GM12878 (cell line): ENCODE data around the gene EPB41L4A. TPM values are rescaled to one million over a fixed set of nuclear protein-coding genes. Genes with fewer than 3 reads are reported as not detected.

Experiments used
- ATAC-seq: fragments of 200-7000 bp; cut with Tn5 transposase; 3 replicates; pipeline ENCODE4 v1.9.1; 2020; ENCODE audit warnings: mild to moderate bottlenecking, moderate library complexity
- BruUV-seq: library from RNA; stranded (reverse); fragments of 400-500 nt; replicated peaks from 2 replicates; lab custom pipeline; 2021; lab: Mats Ljungman, UMichigan
- CTCF ChIA-PET: fragments of 300-600 bp; sonication (Branson Sonifier 250); formaldehyde crosslinking; extraction: SDS; loops from one replicate; lab custom pipeline; 2021; ENCODE audit warnings: inconsistent platforms; lab: Yijun Ruan, JAX
- POLR2A ChIA-PET: fragments of 350-600 bp; formaldehyde crosslinking; extraction: SDS; loops from one replicate; lab custom pipeline; 2021; ENCODE audit warnings: inconsistent platforms; lab: Charles Lee
- RAD21 ChIA-PET: fragments of 300-600 bp; sonication (Branson Sonifier 250); formaldehyde crosslinking; loops from one replicate; lab custom pipeline; 2023; ENCODE audit warnings: antibody characterized with exemption; ENCODE audit not compliant: unreplicated experiment; lab: Charles Lee
- SMC1A ChIA-PET: fragments of 300-600 bp; sonication (Branson Sonifier 250); formaldehyde crosslinking; loops from one replicate; lab custom pipeline; 2023; ENCODE audit not compliant: unreplicated experiment, uncharacterized antibody; lab: Charles Lee
- DNase-seq: peaks from one replicate; pipeline ENCODE4 v3.0.0-alpha.2; 2011; ENCODE audit warnings: low read depth, low spot score
- FAIRE-seq: peaks from 3 replicates; lab custom pipeline; 2011; peaks lifted over from hg19 to GRCh38; lab: Jason Lieb, UNC
- H2AFZ ChIP-seq: 2 replicates; pipeline ENCODE4 v1.6.0; 2011; ENCODE audit warnings: low read depth, low read length, control low read depth; ENCODE audit not compliant: control insufficient read depth
- H3K27ac ChIP-seq: 2 replicates; pipeline ENCODE4 v1.5.1; 2011; ENCODE audit warnings: control low read depth; ENCODE audit not compliant: control insufficient read depth, insufficient read depth
- H3K27me3 ChIP-seq, 2 experiments: replicated peaks in 1 of 2; 2 replicates each; pipeline versions ENCODE4 v1.6.0 to v1.6.1; 2011; ENCODE audit warnings: low read length in 1 of 2; ENCODE audit not compliant: control insufficient read depth in 2 of 2, insufficient read depth in 2 of 2
- H3K36me3 ChIP-seq, 2 experiments: 2 replicates each; pipeline ENCODE4 v1.5.1; 2011; ENCODE audit warnings: low read length in 1 of 2; ENCODE audit not compliant: control insufficient read depth in 2 of 2, insufficient read depth in 2 of 2
- H3K4me1 ChIP-seq: 2 replicates; pipeline ENCODE4 v1.6.1; 2011; ENCODE audit warnings: mild to moderate bottlenecking, low read length, moderate library complexity, mixed read lengths; ENCODE audit not compliant: control insufficient read depth, insufficient read depth
- H3K4me2 ChIP-seq: 2 replicates; pipeline ENCODE4 v1.6.0; 2011; ENCODE audit warnings: control low read depth; ENCODE audit not compliant: control insufficient read depth, insufficient read depth
- H3K4me3 ChIP-seq: fragments of 200-600 bp; sonication (generic); 2 replicates; pipeline ENCODE4 v1.5.1; 2016
- H3K79me2 ChIP-seq: 2 replicates; pipeline ENCODE4 v1.6.0; 2011; ENCODE audit warnings: low read length; ENCODE audit not compliant: control insufficient read depth, insufficient read depth
- H3K9ac ChIP-seq: 2 replicates; pipeline ENCODE4 v1.8.0; 2011; ENCODE audit warnings: low read length, control low read depth, mixed read lengths; ENCODE audit not compliant: control insufficient read depth, insufficient read depth
- H3K9me3 ChIP-seq: replicated peaks from 3 replicates; pipeline ENCODE4 v1.5.1; 2011; ENCODE audit warnings: mild to moderate bottlenecking, low read length; ENCODE audit not compliant: control insufficient read depth, insufficient read depth
- H4K20me1 ChIP-seq: 2 replicates; pipeline ENCODE4 v1.6.0; 2011; ENCODE audit not compliant: control insufficient read depth, insufficient read depth
- BACH1 ChIP-seq: fragments of 450-650 bp; IDR thresholded peaks from 2 replicates; pipeline ENCODE4 v1.6.1; 2017; ENCODE audit warnings: mild to moderate bottlenecking, borderline replicate concordance
- CHD1 ChIP-seq: IDR thresholded peaks from 2 replicates; pipeline ENCODE4 v1.6.1; 2012; ENCODE audit warnings: low read depth, low read length, improper control_type of control experiment
- EP300 ChIP-seq, 2 experiments: fragments of 150-350 bp in 1 of 2; IDR thresholded peaks; 2 replicates each; pipeline ENCODE4 v1.6.1; 2011 to 2012; ENCODE audit warnings: low read depth in 2 of 2, low read length in 2 of 2, borderline replicate concordance in 1 of 2, improper control_type of control experiment in 1 of 2, inconsistent platforms in 1 of 2; ENCODE audit not compliant: control insufficient read depth in 1 of 2
- EZH2 ChIP-seq: IDR thresholded peaks from 2 replicates; pipeline ENCODE4 v1.6.1; 2012; ENCODE audit warnings: low read depth, mild to moderate bottlenecking, control low read depth, inconsistent platforms, low read length, borderline replicate concordance; ENCODE audit not compliant: control insufficient read depth
- HDAC2 ChIP-seq: fragments of 200-600 bp; sonication (generic); IDR thresholded peaks from 2 replicates; pipeline ENCODE4 v1.6.1; 2017
- IKZF2 ChIP-seq, 2 experiments: fragments of 450-650 bp; IDR thresholded peaks; 2 replicates each; pipeline ENCODE4 v1.6.1; 2017; ENCODE audit warnings: mild to moderate bottlenecking in 2 of 2, moderate library complexity in 2 of 2
- IRF3 ChIP-seq: fragments of 450-650 bp; IDR thresholded peaks from 2 replicates; pipeline ENCODE4 v1.6.1; 2014; ENCODE audit warnings: mild to moderate bottlenecking
- IRF4 ChIP-seq: IDR thresholded peaks from 2 replicates; pipeline ENCODE4 v1.6.1; 2011; ENCODE audit warnings: low read depth, low read length
- JUNB ChIP-seq: IDR thresholded peaks from 2 replicates; pipeline ENCODE4 v1.6.1; 2016; ENCODE audit warnings: antibody characterized with exemption, mild to moderate bottlenecking
- MTA2 ChIP-seq: fragments of 450-650 bp; IDR thresholded peaks from 2 replicates; pipeline ENCODE4 v1.6.1; 2016; ENCODE audit warnings: low read depth, mild to moderate bottlenecking, moderate library complexity
- NFYA ChIP-seq: IDR thresholded peaks from 2 replicates; pipeline ENCODE4 v1.6.1; 2011; ENCODE audit warnings: low read depth, mild to moderate bottlenecking, low read length, improper control_type of control experiment, borderline replicate concordance
- NR2F1 ChIP-seq: fragments of 450-650 bp; conservative IDR thresholded peaks from 2 replicates; pipeline ENCODE4 v1.6.1; 2017; ENCODE audit warnings: mild to moderate bottlenecking
- NRF1 ChIP-seq: conservative IDR thresholded peaks from 2 replicates; pipeline ENCODE4 v1.6.1; 2011; ENCODE audit warnings: mild to moderate bottlenecking, low read depth, low read length, improper control_type of control experiment
- SIX5 ChIP-seq: IDR thresholded peaks from 2 replicates; pipeline ENCODE4 v1.6.1; 2011; ENCODE audit warnings: mild to moderate bottlenecking, low read depth, low read length, moderate library complexity; ENCODE audit not compliant: severe bottlenecking
- TCF12 ChIP-seq: IDR thresholded peaks from 2 replicates; pipeline ENCODE4 v1.6.1; 2011; ENCODE audit warnings: low read depth, mild to moderate bottlenecking, low read length
- USF1 ChIP-seq: IDR thresholded peaks from 2 replicates; pipeline ENCODE4 v1.6.1; 2011; ENCODE audit warnings: borderline replicate concordance, low read depth, mild to moderate bottlenecking, moderate library complexity, mixed read lengths, low read length; ENCODE audit not compliant: insufficient read depth; ENCODE audit errors: extremely low read length
- ZBTB4 ChIP-seq: fragments of 450-650 bp; formaldehyde crosslinking; IDR thresholded peaks from 2 replicates; pipeline ENCODE4 v1.4.0; 2022; ENCODE audit warnings: mild to moderate bottlenecking, moderate library complexity
- WGBS: methylation state at CpG from one replicate; pipeline ENCODE4 v1.1.6; 2016; ENCODE audit warnings: low lambda C conversion rate; ENCODE audit not compliant: insufficient replicate concordance, insufficient coverage; ENCODE audit errors: missing lambda C conversion rate; 5-methylcytosine and 5-hydroxymethylcytosine counted together
- in situ Hi-C: fragments of 300-500 bp; cut with MboI; formaldehyde crosslinking; loops from 9 replicates; pipeline ENCODE4 v1.14.3; 2018; ENCODE audit warnings: mixed read lengths
- intact Hi-C: fragments of 100-400 bp; cut with micrococcal nuclease; formaldehyde crosslinking; loops from one replicate; pipeline ENCODE4 v1.14.2; 2022; ENCODE audit not compliant: unreplicated experiment
- polyA plus RNA-seq, 11 experiments: library from polyadenylated mRNA; depleted of rRNA in 4 of 11; unstranded in 6 of 11; stranded (reverse) in 5 of 11; fragments of >200 nt; fragmentation: Nextera tagmentation in 4 of 11; fragmentation: Illumina TruSeq in 1 of 11; extraction: Ambion mirVana in 4 of 11; extraction: Trizol in 1 of 11; gene quantifications; 1 replicate in 1 of 11; 2 replicates in 10 of 11; pipeline versions ENCODE4 v1.2.1 to v1.2.3, GENCODE V29; 2011 to 2016; ENCODE audit warnings: inconsistent platforms in 2 of 11, missing spikeins in 2 of 11, low read depth in 1 of 11
- total RNA-seq, 4 experiments: library from RNA; depleted of rRNA in 3 of 4; stranded (reverse); fragments of >200 nt in 3 of 4; fragmentation: Illumina TruSeq in 1 of 4; extraction: Trizol in 1 of 4; gene quantifications; 2 replicates each; pipeline versions ENCODE4 v1.2.1 to v1.2.3, GENCODE V29; 2013 to 2021

EPB41L4A gene
- total and polyA plus RNA-seq, 10 of the 15 experiments (the other 5 are each of a cell fraction or from before 2014, with no cell fraction given): 0.10 to 0.67 (median 0.30) TPM

GRCh38 chr5:112289465-112289864, 129.6 kb downstream of the EPB41L4A start (continued):
- TF ChIP-seq ZBTB4 (CRISPR knock-in tag): no peak
- TF ChIP-seq TCF12: no peak
- no peak for TF ChIP-seq NFYA
- no peak for TF ChIP-seq CHD1
- no peak for TF ChIP-seq IKZF2 (IDR thresholded peaks at IDR 0.05)

GRCh38 chr5:112283943-112284929, 134.8 kb downstream of the EPB41L4A start:
- FAIRE-seq: no peak
- no peaks in the 10 kb centered on the region for H3K79me2 ChIP-seq
- no peaks in the 10 kb centered on the region for H3K4me1 ChIP-seq
- intact Hi-C loops: no loop called here
- RAD21 ChIA-PET: no interaction called here
- BruUV-seq: no TSS peak
- no peak overlapping the region for H3K4me2 ChIP-seq
- SMC1A ChIA-PET: no interaction called here
- in situ Hi-C loops: no loop called here
- TF ChIP-seq NR2F1 (no peak), IRF4 (no peak), BACH1 (no peak), NRF1 (no peak), IRF3 (no peak), SIX5 (no peak), HDAC2 (no peak), MTA2 (no peak), JUNB (no peak), EZH2 (no peak), EP300 (IDR thresholded peaks at IDR 0.05; ENCODE audit: borderline replicate concordance in 1 of 2, control insufficient read depth in 1 of 2, low read depth in 2 of 2, low read length in 2 of 2) (no peak), USF1 (no peak)
- ATAC-seq: no peak
- CTCF ChIA-PET: no interaction called here
- H3K4me3 ChIP-seq: no peak overlapping the region
- no peaks in the 10 kb centered on the region for H3K36me3 ChIP-seq
- H4K20me1 ChIP-seq: no peaks in the 10 kb centered on the region
- H3K9me3 ChIP-seq: no peaks in the 10 kb centered on the region
- H3K9ac ChIP-seq: no peak overlapping the region
- peaks cover 0 to 2% of the 10 kb centered on the region in 2 experiments; a peak in 3 of 4 replicates for H3K27me3 ChIP-seq
- H2AFZ ChIP-seq: no peak overlapping the region
- H3K27ac ChIP-seq: no peak overlapping the region
- POLR2A ChIA-PET: no interaction called here
- no peak for DNase-seq
- WGBS: 31% methylated on average over 5 of the region's 5 CpGs
